ENCODE data around the gene LLGL1. TPM values are rescaled to one million over a fixed set of nuclear protein-coding genes. Genes with fewer than 3 reads are reported as not detected.
A peak's percentile ranks its signal among the peaks of the same experiment; 100 is the strongest.

LLGL1 gene
- total RNA-seq, 2 donors from 2014 or later, result 16.6 to 23.0 TPM

DNA sequence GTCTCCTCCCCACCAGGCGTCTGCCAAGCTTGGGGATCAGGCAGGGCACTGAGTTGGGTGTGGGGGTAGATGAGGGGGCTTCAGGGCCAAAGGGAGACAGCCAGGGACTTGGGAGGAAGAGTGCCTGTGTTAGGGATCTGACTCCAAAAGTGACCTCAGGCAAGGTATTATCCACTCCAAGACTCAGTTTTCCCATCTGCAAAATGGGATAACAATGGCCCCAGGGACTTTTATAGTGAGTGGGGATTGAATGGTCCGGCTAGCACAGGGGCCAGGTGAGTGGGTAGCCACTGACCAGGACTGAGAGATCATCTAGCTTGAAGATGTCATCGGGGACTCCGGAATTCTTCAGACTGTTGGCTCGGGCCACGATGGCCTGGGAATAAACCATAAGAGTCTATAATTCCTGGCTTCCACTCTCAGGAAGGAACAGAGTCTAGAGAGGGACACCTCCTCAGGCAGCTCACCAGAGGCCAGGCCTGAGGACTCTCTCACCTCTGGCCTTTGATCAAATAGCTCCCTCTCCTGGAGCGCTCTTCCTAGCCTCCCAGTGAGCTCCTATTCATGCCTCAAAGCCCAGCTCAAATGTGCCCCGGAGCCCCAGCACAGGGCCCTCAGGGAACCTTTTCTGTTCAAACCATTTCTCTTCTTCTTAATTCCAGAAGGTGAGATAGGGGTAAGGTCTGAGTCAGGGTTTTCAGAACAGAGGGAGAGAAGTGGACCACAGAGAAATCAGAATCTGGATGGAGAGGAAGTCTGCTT lies 29.6 kb downstream of the LLGL1 start:
- Mint-ChIP-seq H3K27me3 (no peaks in the 10 kb centered on the region), H3K4me3 (no peak overlapping the region), H3K9me3 (no peaks in the 10 kb centered on the region), H3K27ac (no peak overlapping the region), H3K4me1 (ENCODE audit: low read depth in 2 of 2) (peaks cover 9 to 20% of the 10 kb centered on the region in 2 donors), H3K36me3 (no peaks in the 10 kb centered on the region)
- ATAC-seq (no peak), DNase-seq (ENCODE audit: low spot score) (no peak)

DNA sequence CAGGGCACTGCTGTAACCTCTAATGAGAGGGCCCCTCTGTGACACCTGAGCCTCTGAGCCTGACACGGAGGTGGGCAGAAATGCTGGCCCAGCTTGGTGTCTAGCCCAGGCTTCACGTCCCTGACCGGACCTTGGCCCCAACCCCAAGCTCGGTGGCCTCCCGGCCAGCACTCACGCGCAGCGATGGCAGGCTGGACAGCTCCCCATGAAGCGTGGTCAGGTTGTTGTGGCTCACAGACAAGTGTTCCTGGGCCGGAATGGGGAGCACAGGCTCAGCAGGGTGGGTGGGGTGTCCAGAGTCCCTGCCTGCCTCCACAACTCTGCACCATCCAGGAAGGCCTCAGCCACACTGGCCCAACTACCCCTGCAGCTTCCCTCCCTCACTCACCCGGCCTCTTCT lies 30.9 kb downstream of the LLGL1 start:
- peaks cover 11 to 22% of the 10 kb centered on the region in 2 donors for H3K4me1 Mint-ChIP-seq (ENCODE audit: low read depth in 2 of 2)
- H3K27ac Mint-ChIP-seq, result no peak overlapping the region
- DNase-seq (ENCODE audit: low spot score) (no peak), ATAC-seq (no peak)
- no peaks in the 10 kb centered on the region for H3K36me3 Mint-ChIP-seq
- H3K27me3 Mint-ChIP-seq, result no peaks in the 10 kb centered on the region
- H3K4me3 Mint-ChIP-seq, result no peak overlapping the region
- no peaks in the 10 kb centered on the region for H3K9me3 Mint-ChIP-seq

DNA sequence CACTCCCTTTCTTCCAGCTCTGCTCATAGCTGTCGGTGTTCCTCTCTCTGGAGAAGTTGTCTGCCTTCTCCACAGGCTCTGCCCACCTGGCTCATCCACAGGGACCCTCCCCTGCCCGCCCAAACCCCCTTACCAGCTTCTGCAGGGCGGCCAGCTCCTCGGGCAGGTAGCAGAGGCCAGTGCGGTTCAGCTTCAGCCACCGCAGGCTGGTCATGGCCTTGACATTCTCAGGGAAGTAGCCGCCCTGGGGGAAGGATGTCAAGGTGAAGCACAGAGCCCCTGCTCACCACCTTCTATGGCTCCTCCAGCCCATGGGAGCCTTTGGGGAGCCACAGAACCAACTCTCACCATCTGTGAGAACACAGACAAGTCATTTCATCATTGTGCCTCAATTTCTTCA lies 31.3 kb downstream of the LLGL1 start:
- Mint-ChIP-seq H3K27ac (peak overlapping the region in 1 of 2 donors; percentile 97), H3K9me3 (no peaks in the 10 kb centered on the region), H3K36me3 (no peaks in the 10 kb centered on the region), H3K27me3 (no peaks in the 10 kb centered on the region), H3K4me3 (peak overlapping the region; percentile 95), H3K4me1 (ENCODE audit: low read depth in 2 of 2) (peaks cover 11 to 22% of the 10 kb centered on the region in 2 donors)
- DNase-seq (ENCODE audit: low spot score), result no peak
- ATAC-seq, result no peak

DNA sequence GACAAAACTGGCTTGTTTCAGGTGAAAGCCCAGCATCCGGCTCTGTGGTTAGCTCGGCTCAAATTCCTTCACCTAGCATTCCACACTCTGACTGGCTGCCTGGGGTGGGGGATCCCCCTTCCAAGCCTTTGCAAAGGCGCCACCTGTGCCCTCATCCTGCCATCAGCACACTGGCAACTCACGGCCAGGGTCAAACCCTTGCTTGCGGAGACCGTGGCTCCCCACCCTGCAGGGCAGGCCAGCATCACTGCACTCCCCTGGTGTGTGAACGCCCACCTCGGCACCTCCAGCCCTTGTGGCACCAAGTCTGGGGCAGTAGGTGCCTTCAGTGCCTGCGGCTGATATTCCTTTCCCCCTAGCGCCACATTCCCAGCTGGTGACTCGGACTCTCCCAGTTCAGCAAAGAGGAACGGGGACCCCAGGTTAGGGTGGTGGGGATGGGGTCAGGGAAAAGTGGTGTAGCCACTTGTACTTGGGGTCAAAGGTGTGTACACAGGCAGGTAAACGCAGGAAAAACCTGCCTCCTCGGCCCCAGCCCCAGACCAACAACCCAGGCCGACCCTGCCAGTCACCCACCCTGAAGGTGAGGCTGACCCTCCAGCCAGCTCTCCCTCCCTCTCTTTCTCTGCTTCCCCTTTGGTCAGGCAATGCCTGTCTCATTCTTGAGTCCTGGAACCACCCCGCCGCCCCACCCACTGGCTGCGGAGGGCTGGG lies 32.0 kb downstream of the LLGL1 start:
- ATAC-seq (peak in 1 of 2 donors; percentile 1), DNase-seq (ENCODE audit: low spot score) (no peak)
- peak overlapping the region; percentile 95 for H3K4me3 Mint-ChIP-seq
- no peaks in the 10 kb centered on the region for H3K27me3 Mint-ChIP-seq
- peak overlapping the region; percentile 74 to 97 for H3K27ac Mint-ChIP-seq
- H3K36me3 Mint-ChIP-seq, result no peaks in the 10 kb centered on the region
- no peaks in the 10 kb centered on the region for H3K9me3 Mint-ChIP-seq
- peaks cover 11 to 22% of the 10 kb centered on the region in 2 donors for H3K4me1 Mint-ChIP-seq (ENCODE audit: low read depth in 2 of 2)

DNA sequence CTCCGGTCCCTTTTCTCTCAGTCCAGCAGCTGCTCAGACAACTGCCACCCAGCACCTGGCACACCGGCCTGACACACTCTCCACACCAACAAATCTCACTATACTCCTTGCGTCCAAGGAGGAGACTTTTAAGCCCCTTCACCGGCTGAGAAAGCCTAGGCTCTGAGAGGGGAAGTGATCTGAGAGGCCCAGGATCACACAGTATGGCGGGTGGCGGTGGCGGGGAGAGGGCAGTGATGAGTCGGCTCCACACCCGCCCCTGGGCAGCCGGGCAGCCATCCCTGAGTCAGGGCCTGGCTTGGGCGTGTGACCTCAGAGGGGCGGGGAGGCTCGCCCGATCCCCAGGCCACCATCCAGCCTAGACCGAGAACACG lies 32.5 kb downstream of the LLGL1 start:
- peak overlapping the region; percentile 74 to 97 for H3K27ac Mint-ChIP-seq
- no peaks in the 10 kb centered on the region for H3K36me3 Mint-ChIP-seq
- DNase-seq (ENCODE audit: low spot score), result peak; percentile 82
- ATAC-seq, result peak; percentile 80 to 81
- no peaks in the 10 kb centered on the region for H3K9me3 Mint-ChIP-seq
- peaks cover 11 to 22% of the 10 kb centered on the region in 2 donors for H3K4me1 Mint-ChIP-seq (ENCODE audit: low read depth in 2 of 2)
- peak overlapping the region; percentile 95 for H3K4me3 Mint-ChIP-seq
- H3K27me3 Mint-ChIP-seq, result no peaks in the 10 kb centered on the region

DNA sequence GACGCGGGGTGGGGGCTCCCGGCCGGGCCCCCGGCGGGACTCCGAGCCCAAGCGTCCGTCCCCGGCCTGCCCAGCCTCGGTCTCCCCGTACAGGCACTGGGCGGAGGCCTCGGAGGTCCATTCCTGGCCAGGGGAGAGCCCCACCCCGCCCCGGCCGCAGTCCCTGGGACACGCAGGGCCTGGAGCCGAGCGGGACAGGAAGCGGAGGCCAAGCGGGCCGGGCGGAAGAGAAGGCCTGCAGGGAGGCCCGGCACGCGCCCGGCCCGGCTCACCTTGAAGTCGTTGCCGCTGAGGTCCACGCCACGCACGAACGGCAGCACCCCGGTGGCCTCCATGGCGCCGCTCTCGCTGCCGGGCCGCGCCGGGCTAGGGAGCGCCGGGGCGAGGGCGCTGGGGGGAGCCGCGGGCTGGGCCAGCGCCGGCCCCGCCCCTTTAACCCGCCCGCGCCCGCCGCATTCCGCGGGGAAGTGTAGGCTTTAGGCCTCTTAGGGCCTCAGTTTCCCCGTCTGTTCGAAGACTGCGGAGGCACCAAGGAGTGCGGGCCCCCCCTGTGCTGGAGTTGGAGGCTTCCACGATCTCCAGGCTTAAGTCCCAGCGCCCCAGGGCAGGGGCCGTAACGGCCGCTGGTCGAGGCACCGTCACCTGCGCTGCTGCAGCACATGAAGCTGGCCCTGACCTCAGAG lies 33.1 kb downstream of the LLGL1 start, which contains the start of gene FLII:
FLII (minus strand) TSS at position 383 of the 683 bp plus-strand sequence; CDS start at position 335, 48 bp downstream.
- H3K4me3 Mint-ChIP-seq, result peak within 1 kb of the TSS; percentile 95
- H3K9me3 Mint-ChIP-seq, result no peaks in the 10 kb centered on the region
- peak; percentile 71 for DNase-seq (ENCODE audit: low spot score)
- peak within 1 kb of the TSS; percentile 74 to 97 for H3K27ac Mint-ChIP-seq
- H3K4me1 Mint-ChIP-seq (ENCODE audit: low read depth in 2 of 2), result peaks cover 11 to 22% of the 10 kb centered on the region in 2 donors
- H3K27me3 Mint-ChIP-seq, result no peaks in the 10 kb centered on the region
- ATAC-seq, result peak; percentile 63 to 70
- no peaks in the 10 kb centered on the region for H3K36me3 Mint-ChIP-seq

DNA sequence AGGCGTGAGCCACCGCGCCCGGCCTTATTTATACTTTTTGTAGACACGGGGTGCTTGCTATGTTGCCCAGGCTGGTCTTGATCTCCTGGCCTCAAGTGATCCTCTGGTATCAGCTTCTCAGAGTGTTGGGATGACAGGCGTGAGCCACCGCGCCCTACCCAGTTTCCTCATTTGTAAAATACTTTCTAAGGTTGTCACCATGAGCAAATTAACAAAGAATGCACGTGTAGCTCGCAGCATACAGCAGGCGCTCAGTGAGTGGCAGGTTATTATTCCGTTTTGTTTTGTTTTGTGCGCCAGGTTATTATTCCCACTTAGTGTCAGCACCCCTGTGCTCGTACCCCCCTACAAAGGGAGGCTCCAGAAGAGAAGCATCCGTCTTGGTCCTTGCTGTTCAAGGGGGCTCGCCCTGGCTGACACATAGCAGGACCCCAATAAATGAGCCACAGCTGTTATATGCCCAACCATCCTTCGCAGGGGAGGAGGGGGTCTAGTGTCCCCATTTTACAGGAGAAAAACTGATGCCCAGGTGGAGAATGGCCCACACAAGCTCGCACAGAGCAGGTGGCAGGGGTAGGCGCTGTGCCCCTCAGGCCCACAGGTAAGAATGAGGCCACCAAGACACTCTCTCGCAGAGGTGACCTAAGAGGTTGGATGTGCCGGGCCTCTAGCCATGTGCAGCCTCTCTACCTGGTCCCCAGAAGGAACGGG lies 34.3 kb downstream of the LLGL1 start:
- peak overlapping the region; percentile 48 to 66 for H3K27ac Mint-ChIP-seq
- H3K36me3 Mint-ChIP-seq, result no peaks in the 10 kb centered on the region
- DNase-seq (ENCODE audit: low spot score), result no peak
- H3K4me1 Mint-ChIP-seq (ENCODE audit: low read depth in 2 of 2), result peaks cover 11 to 20% of the 10 kb centered on the region in 2 donors
- H3K9me3 Mint-ChIP-seq, result no peaks in the 10 kb centered on the region
- H3K4me3 Mint-ChIP-seq, result peak overlapping the region; percentile 74
- no peaks in the 10 kb centered on the region for H3K27me3 Mint-ChIP-seq
- no peak for ATAC-seq

DNA sequence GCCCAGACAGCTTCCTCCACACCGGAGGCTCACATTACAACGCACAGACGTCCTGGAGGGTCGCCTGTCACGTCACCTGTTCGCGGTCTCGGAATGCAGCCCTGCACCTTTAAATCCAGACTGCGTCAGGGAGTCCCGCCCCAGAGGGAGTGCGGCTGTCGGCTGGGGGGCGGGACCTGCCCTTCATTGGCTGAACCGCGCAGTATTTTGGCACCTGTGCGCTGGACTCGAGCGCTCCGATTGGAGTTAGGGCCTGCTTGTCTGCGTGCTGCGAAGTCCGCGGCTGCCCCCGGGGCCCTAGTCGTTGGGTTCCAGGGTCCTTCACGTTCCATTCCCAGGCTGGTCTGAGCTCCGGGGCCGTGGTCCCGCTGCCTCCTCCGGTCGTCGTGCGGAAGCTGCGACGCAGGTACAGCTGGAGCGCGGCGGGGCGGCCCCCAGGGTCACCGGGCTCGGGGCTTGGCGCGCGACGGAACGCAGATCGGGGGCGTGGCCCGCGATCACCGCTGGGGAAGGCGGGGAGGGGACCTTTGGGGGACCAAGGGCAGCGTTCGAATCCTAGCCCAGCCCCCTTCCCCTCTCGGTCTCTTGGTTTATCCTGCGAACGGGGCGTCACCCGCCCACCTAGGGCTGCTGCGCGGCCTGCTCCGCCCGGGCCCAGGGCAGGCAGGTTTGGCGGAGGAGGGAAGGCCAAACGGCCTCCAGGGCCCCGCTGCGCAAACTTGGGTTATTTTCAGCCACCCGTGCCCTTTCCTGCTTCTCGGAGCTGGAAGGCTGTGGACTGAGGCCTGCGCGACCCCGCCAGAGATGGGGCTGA lies 35.1 kb downstream of the LLGL1 start, which contains the start of gene MIEF2:
MIEF2 (plus strand) TSS at position 331 of the 814 bp plus-strand sequence. CDS start 2,059 bp downstream, outside the sequence.
- ATAC-seq, result peak; percentile 90 to 93
- Mint-ChIP-seq H3K4me3 (peak within 1 kb of the TSS; percentile 74), H3K27me3 (no peaks in the 10 kb centered on the region), H3K27ac (peak within 1 kb of the TSS; percentile 48 to 66), H3K4me1 (ENCODE audit: low read depth in 2 of 2) (peaks cover 11 to 20% of the 10 kb centered on the region in 2 donors), H3K36me3 (no peaks in the 10 kb centered on the region), H3K9me3 (no peaks in the 10 kb centered on the region)
- peak; percentile 94 for DNase-seq (ENCODE audit: low spot score)

DNA sequence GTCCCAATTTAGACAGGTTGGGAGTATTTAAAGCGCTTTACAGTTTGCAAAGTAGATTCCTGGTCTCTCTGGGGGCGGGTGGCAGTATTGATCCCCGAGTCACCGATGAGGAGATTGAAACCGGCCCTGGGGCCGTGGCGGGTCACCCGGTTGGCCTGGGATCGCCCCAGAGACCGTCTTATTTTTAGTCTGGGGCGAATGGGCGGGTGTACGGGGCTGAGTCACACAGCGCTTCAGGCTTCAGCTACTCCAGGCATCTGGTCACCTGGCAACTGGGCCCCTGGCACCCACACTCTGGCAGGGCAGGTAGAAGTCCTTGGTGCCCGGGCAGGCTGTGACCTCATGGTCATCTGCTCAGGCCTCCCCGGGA lies 35.7 kb downstream of the LLGL1 start:
- DNase-seq (ENCODE audit: low spot score) (no peak), ATAC-seq (no peak)
- H3K9me3 Mint-ChIP-seq, result no peaks in the 10 kb centered on the region
- H3K4me1 Mint-ChIP-seq (ENCODE audit: low read depth in 2 of 2), result peaks cover 11 to 20% of the 10 kb centered on the region in 2 donors
- peak overlapping the region; percentile 74 for H3K4me3 Mint-ChIP-seq
- H3K27ac Mint-ChIP-seq, result peak overlapping the region in 1 of 2 donors; percentile 23
- H3K27me3 Mint-ChIP-seq, result no peaks in the 10 kb centered on the region
- no peaks in the 10 kb centered on the region for H3K36me3 Mint-ChIP-seq

DNA sequence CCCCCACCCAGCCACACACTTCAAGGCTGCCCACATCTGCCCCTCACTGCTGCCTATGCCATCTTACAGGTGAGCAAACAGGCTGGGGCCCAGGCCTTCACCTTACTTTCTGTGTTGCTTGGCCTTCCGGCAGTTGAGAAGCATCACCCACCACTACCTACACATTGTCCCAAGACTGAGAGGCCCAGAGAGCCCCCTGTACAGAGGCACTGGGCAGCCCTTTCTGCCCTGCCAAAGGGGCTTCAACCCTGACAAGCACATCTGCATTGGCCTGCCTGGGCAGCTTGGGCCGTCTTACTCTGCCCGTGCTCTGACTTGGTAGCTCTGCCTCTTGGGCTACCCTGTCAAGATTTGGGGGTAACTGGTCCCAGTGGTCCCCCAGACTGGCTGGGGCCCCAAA lies 36.2 kb downstream of the LLGL1 start:
- Mint-ChIP-seq H3K4me1 (ENCODE audit: low read depth in 2 of 2) (peaks cover 11 to 20% of the 10 kb centered on the region in 2 donors), H3K9me3 (no peaks in the 10 kb centered on the region), H3K4me3 (peak overlapping the region; percentile 74), H3K27ac (peak overlapping the region; percentile 16 to 23), H3K36me3 (no peaks in the 10 kb centered on the region), H3K27me3 (no peaks in the 10 kb centered on the region)
- no peak for DNase-seq (ENCODE audit: low spot score)
- ATAC-seq, result no peak

DNA sequence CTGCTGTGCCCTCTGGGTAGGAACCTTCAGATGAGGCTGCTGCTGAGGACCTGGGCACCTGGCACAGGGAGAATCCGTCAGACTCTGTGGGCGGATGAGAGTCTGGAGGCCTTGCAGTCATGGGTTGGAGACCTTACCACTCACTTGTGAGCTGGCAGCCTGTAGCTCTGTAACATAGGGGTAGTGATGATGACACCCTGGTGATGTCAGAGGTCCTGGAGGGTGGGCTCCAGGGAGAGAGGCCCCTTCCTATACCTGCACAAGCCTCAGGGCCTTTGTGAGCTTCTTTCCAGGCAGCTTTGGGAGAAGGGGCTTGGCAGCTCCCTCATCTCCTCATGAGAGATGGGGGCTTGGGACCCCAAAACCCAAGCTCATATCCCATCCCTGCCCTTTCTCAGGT lies 36.7 kb downstream of the LLGL1 start:
- no peaks in the 10 kb centered on the region for H3K9me3 Mint-ChIP-seq
- no peak for ATAC-seq
- peak overlapping the region in 1 of 2 donors; percentile 16 for H3K27ac Mint-ChIP-seq
- DNase-seq (ENCODE audit: low spot score), result no peak
- peak overlapping the region; percentile 74 for H3K4me3 Mint-ChIP-seq
- no peaks in the 10 kb centered on the region for H3K36me3 Mint-ChIP-seq
- H3K4me1 Mint-ChIP-seq (ENCODE audit: low read depth in 2 of 2), result peaks cover 11 to 17% of the 10 kb centered on the region in 2 donors
- H3K27me3 Mint-ChIP-seq, result no peaks in the 10 kb centered on the region

DNA sequence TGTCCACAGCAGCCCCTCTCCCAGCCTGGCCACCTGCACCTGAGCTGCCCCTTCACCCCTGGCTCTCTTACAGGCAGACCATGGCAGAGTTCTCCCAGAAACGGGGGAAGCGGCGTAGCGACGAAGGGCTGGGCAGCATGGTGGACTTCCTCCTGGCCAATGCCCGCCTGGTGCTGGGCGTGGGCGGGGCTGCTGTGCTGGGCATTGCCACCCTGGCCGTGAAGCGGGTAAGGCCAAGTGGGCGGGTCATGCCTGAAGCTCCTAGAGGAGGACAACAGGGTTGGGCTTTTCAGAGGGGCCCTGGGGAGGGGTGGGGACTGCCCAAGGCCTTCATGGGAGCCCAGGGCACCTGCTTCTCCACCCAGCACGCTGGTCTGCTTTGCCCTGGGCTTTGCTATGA lies 37.2 kb downstream of the LLGL1 start:
- H3K4me1 Mint-ChIP-seq (ENCODE audit: low read depth in 2 of 2), result peaks cover 11 to 13% of the 10 kb centered on the region in 2 donors
- H3K36me3 Mint-ChIP-seq, result no peaks in the 10 kb centered on the region
- H3K27ac Mint-ChIP-seq, result no peak overlapping the region
- no peak overlapping the region for H3K4me3 Mint-ChIP-seq
- no peak for ATAC-seq
- no peaks in the 10 kb centered on the region for H3K27me3 Mint-ChIP-seq
- no peak for DNase-seq (ENCODE audit: low spot score)
- no peaks in the 10 kb centered on the region for H3K9me3 Mint-ChIP-seq

All from natural killer cell treated with Interleukin-12 subunit alpha and Interleukin-12 subunit beta and Interleukin-15 and Interleukin-18, amount 100 ng/mL, for 72 hours (primary cell).